Mesenchymal stem cell (in vitro differentiated cells and primary cell): ENCODE measurements around the gene SLC17A5.

Experiments used
- DNase-seq: peaks from one replicate; pipeline ENCODE4 v3.0.0-alpha.2; 2013
- H2AFZ ChIP-seq: one replicate; pipeline ENCODE4 v1.6.1; 2013; ENCODE audit warnings: low read depth, mild to moderate bottlenecking, control low read depth, inconsistent platforms, low read length, moderate library complexity
- H2AK5ac ChIP-seq: 2 replicates; pipeline ENCODE4 v1.6.1; 2013; ENCODE audit warnings: low read length, moderate library complexity, mild to moderate bottlenecking, inconsistent platforms; ENCODE audit not compliant: severe bottlenecking
- H2BK120ac ChIP-seq: one replicate; pipeline ENCODE4 v1.6.1; 2013; ENCODE audit warnings: low read depth, mild to moderate bottlenecking, inconsistent platforms, low read length, moderate library complexity
- H2BK12ac ChIP-seq, 2 experiments: one replicate each; pipeline ENCODE4 v1.6.1; 2013; ENCODE audit warnings: inconsistent platforms in 2 of 2, low read length in 2 of 2, mild to moderate bottlenecking in 2 of 2, moderate library complexity in 2 of 2, control low read depth in 1 of 2
- H2BK15ac ChIP-seq: one replicate; pipeline ENCODE4 v1.6.1; 2013; ENCODE audit warnings: mild to moderate bottlenecking, low read depth, inconsistent platforms; ENCODE audit not compliant: poor library complexity, severe bottlenecking
- H2BK5ac ChIP-seq: 2 replicates; pipeline ENCODE4 v1.6.1; 2013; ENCODE audit warnings: low read depth, mild to moderate bottlenecking, low read length, control low read depth, inconsistent platforms; ENCODE audit not compliant: poor library complexity, severe bottlenecking
- H3K14ac ChIP-seq, 2 experiments: one replicate each; pipeline ENCODE4 v1.6.1; 2013; ENCODE audit warnings: inconsistent platforms in 2 of 2, low read length in 2 of 2, control low read depth in 1 of 2, mild to moderate bottlenecking in 1 of 2, moderate library complexity in 1 of 2
- H3K18ac ChIP-seq, 2 experiments: one replicate each; pipeline ENCODE4 v1.6.1; 2013; ENCODE audit warnings: inconsistent platforms in 2 of 2, low read length in 2 of 2, control low read depth in 1 of 2, low read depth in 1 of 2, mild to moderate bottlenecking in 1 of 2
- H3K23ac ChIP-seq, 2 experiments: one replicate each; pipeline ENCODE4 v1.6.1; 2013; ENCODE audit warnings: inconsistent platforms in 2 of 2, low read length in 2 of 2, mild to moderate bottlenecking in 2 of 2, moderate library complexity in 2 of 2, control low read depth in 1 of 2
- H3K27ac ChIP-seq: 2 replicates; pipeline ENCODE4 v1.5.1; 2013; ENCODE audit warnings: mild to moderate bottlenecking, moderate library complexity, low read length, control low read depth, inconsistent platforms; ENCODE audit not compliant: poor library complexity, severe bottlenecking
- H3K27me3 ChIP-seq, 2 experiments: 2 replicates each; pipeline versions ENCODE4 v1.6.1 to v1.7.0; 2013; ENCODE audit warnings: low read length in 2 of 2, mild to moderate bottlenecking in 2 of 2, moderate library complexity in 2 of 2, control low read depth in 1 of 2, inconsistent platforms in 1 of 2; ENCODE audit not compliant: control insufficient read depth in 1 of 2, insufficient read depth in 1 of 2
- H3K36me3 ChIP-seq, 2 experiments: 2 replicates each; pipeline versions ENCODE4 v1.6.1 to v1.7.0; 2013; ENCODE audit warnings: low read length in 2 of 2, control low read depth in 1 of 2, inconsistent platforms in 1 of 2, low read depth in 1 of 2, mild to moderate bottlenecking in 1 of 2; ENCODE audit not compliant: insufficient read depth in 2 of 2, control insufficient read depth in 1 of 2
- H3K4ac ChIP-seq, 2 experiments: one replicate each; pipeline ENCODE4 v1.6.1; 2013; ENCODE audit warnings: inconsistent platforms in 2 of 2, low read length in 2 of 2, mild to moderate bottlenecking in 2 of 2, moderate library complexity in 2 of 2, control low read depth in 1 of 2, low read depth in 1 of 2
- H3K4me1 ChIP-seq: 2 replicates; pipeline ENCODE4 v1.6.1; 2013; ENCODE audit warnings: low read depth, low read length, control low read depth; ENCODE audit not compliant: control insufficient read depth, insufficient read depth
- H3K4me2 ChIP-seq: 2 replicates; pipeline ENCODE4 v1.6.1; 2013; ENCODE audit warnings: low read length, mild to moderate bottlenecking, inconsistent platforms; ENCODE audit not compliant: poor library complexity, severe bottlenecking
- H3K4me3 ChIP-seq, 2 experiments: 2 replicates each; pipeline versions ENCODE4 v1.5.1 to v1.7.0; 2013; ENCODE audit warnings: low read length in 2 of 2, mild to moderate bottlenecking in 2 of 2, control low read depth in 1 of 2, low read depth in 1 of 2; ENCODE audit not compliant: insufficient read depth in 1 of 2
- H3K79me1 ChIP-seq: replicated peaks from 2 replicates; pipeline ENCODE4 v1.6.1; 2013; ENCODE audit warnings: mild to moderate bottlenecking, control low read depth, low read length, inconsistent platforms; ENCODE audit not compliant: poor library complexity, severe bottlenecking
- H3K9ac ChIP-seq: 2 replicates; pipeline ENCODE4 v1.7.0; 2013; ENCODE audit warnings: mild to moderate bottlenecking, low read length, moderate library complexity
- H3K9me3 ChIP-seq: 2 replicates; pipeline ENCODE4 v1.7.0; 2013; ENCODE audit warnings: mild to moderate bottlenecking, low read length; ENCODE audit not compliant: control insufficient read depth
- H4K8ac ChIP-seq: one replicate; pipeline ENCODE4 v1.6.1; 2013; ENCODE audit warnings: inconsistent platforms, mild to moderate bottlenecking, low read length, moderate library complexity
- H4K91ac ChIP-seq: one replicate; pipeline ENCODE4 v1.6.1; 2013; ENCODE audit warnings: mild to moderate bottlenecking, low read length, inconsistent platforms
- WGBS: methylation state at CpG from one replicate; pipeline ENCODE4 v1.1.7; 2013; ENCODE audit warnings: mixed read lengths; 5-methylcytosine and 5-hydroxymethylcytosine counted together

Gene SLC17A5

DNA sequence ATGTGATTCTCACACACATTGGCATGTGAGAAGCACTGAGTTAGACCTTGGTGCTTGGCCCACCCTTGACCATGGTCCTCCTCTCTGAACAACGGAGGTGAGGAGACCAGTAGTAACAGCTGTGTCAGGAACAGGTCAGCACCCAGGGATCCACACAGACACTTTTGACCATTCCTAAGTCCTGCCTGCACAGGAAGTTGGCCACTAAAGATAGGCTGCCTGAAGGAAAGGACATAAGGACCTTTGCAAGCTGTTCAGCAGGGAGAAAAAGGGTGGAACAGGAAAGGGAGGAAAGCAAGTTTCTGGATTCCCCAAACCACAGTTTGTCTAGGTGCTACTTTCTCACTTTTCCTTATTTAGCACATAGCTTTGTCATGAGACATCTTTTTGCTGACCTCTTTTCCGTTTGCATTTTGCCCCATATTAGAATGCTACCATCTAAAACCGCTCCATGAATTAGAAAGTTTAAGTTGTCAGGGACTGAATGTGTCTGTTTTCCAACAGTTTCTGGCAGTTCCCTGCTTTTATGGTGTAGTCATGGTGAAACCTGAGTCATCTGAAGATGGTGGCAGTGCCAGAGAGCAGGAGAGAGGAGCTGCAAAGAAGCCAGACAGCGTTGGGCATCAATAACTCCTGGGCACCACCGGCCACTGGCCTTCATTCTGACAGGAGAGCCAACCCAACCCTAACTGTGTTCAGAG, 41.1 kb upstream of the SLC17A5 start:
- Histone ChIP-seq H3K9ac (peak overlapping the region; percentile 98), H3K9me3 (no peaks in the 10 kb centered on the region), H4K8ac (peak overlapping the region; percentile 71), H3K4me2 (no peak overlapping the region), H3K36me3 (peaks cover 0 to 25% of the 10 kb centered on the region in 2 experiments), H3K4ac (peak overlapping the region in 1 of 2 experiments; percentile 77), H2BK120ac (peak overlapping the region; percentile 23), H3K23ac (no peak overlapping the region), H4K91ac (peak overlapping the region; percentile 70), H3K27ac (peak overlapping the region; percentile 98), H2BK12ac (peak overlapping the region; percentile 69 to 91), H2AFZ (peak overlapping the region; percentile 6), H2AK5ac (peak overlapping the region; percentile 13), H2BK5ac (no peak overlapping the region), H3K14ac (peak overlapping the region in 1 of 2 experiments; percentile 9), H3K4me1 (peaks cover 8% of the 10 kb centered on the region), H3K18ac (peak overlapping the region; percentile 65 to 79), H3K79me1 (peaks cover 11% of the 10 kb centered on the region), H2BK15ac (no peak overlapping the region), H3K4me3 (peak overlapping the region in 1 of 2 experiments; percentile 88), H3K27me3 (no peaks in the 10 kb centered on the region)
- WGBS = 60% methylated on average over 5 of the region's 5 CpGs
- DNase-seq = peak; percentile 84

DNA sequence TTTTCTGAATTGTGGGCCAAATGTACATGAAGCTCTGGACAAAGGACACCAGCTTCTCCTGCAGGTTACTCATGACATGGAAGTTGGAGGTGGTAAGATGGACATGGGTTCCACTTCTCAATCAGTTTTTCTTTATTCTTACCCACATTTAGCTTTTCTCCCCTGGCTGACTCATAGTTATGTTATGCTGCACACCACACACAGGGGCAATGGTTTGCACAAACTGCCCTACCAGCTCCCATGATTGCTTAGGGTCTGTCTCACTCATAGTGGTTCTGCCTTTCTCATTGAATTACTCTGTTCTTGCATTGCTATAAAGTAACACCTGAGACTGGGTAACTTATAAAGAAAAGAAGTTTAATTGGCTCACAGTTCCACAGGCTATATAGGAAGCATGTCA, 37.7 kb upstream of the SLC17A5 start:
- H3K79me1 ChIP-seq = peaks cover 3% of the 10 kb centered on the region
- no peak overlapping the region for H3K18ac ChIP-seq
- H2BK120ac ChIP-seq = no peak overlapping the region
- no peak overlapping the region for H3K14ac ChIP-seq
- H2AK5ac ChIP-seq = no peak overlapping the region
- H3K9me3 ChIP-seq = no peaks in the 10 kb centered on the region
- H4K91ac ChIP-seq = no peak overlapping the region
- no peak overlapping the region for H2BK15ac ChIP-seq
- H3K4me1 ChIP-seq = peaks cover 8% of the 10 kb centered on the region
- no peaks in the 10 kb centered on the region for H3K27me3 ChIP-seq
- no peaks in the 10 kb centered on the region for H3K36me3 ChIP-seq
- no peak overlapping the region for H2AFZ ChIP-seq
- DNase-seq = peak; percentile 31
- no peak overlapping the region for H3K4me3 ChIP-seq
- no peak overlapping the region for H3K4me2 ChIP-seq
- H3K23ac ChIP-seq = no peak overlapping the region
- no peak overlapping the region for H2BK5ac ChIP-seq
- no peak overlapping the region for H4K8ac ChIP-seq
- H3K4ac ChIP-seq = no peak overlapping the region
- no peak overlapping the region for H3K9ac ChIP-seq
- peak overlapping the region in 1 of 2 experiments; percentile 18 for H2BK12ac ChIP-seq
- no peak overlapping the region for H3K27ac ChIP-seq

DNA sequence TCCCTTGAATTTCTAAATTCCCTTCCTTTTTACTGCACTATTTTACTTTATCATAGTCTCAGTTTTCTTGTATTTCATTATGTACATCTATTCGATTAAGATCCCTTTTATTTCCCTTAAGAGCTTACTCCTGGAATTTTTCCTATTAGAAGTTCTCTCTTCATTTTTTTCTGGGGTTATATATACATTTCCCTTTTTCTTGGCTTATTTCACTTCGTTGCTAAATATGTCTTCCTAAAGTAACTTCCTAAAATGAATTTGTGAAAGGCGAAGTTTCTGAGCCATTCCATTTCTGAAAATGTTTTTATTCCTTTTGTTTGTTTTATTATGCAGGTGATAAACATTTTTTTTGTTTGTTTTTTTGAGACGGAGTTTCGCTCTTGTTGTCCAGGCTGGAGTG, 36.3 kb upstream of the SLC17A5 start:
- H2BK15ac ChIP-seq = no peak overlapping the region
- H3K36me3 ChIP-seq = no peaks in the 10 kb centered on the region
- H3K9ac ChIP-seq = no peak overlapping the region
- H3K4me3 ChIP-seq = no peak overlapping the region
- no peak overlapping the region for H4K8ac ChIP-seq
- no peaks in the 10 kb centered on the region for H3K9me3 ChIP-seq
- H2BK12ac ChIP-seq = no peak overlapping the region
- H4K91ac ChIP-seq = no peak overlapping the region
- no peak for DNase-seq
- H3K4me2 ChIP-seq = no peak overlapping the region
- H3K27ac ChIP-seq = no peak overlapping the region
- peaks cover 6% of the 10 kb centered on the region for H3K4me1 ChIP-seq
- H2AK5ac ChIP-seq = no peak overlapping the region
- no peak overlapping the region for H3K14ac ChIP-seq
- H3K79me1 ChIP-seq = peaks cover 3% of the 10 kb centered on the region
- no peak overlapping the region for H2BK120ac ChIP-seq
- H3K18ac ChIP-seq = no peak overlapping the region
- WGBS = 97% methylated on average over 3 of the region's 5 CpGs
- no peak overlapping the region for H2AFZ ChIP-seq
- H3K27me3 ChIP-seq = no peaks in the 10 kb centered on the region
- H3K23ac ChIP-seq = no peak overlapping the region
- no peak overlapping the region for H3K4ac ChIP-seq
- no peak overlapping the region for H2BK5ac ChIP-seq

- no peak overlapping the region for H3K4me2 ChIP-seq
- H3K4me1 ChIP-seq = peaks cover 3% of the 10 kb centered on the region
- 96% methylated on average over 1 of the region's 1 CpG for WGBS
- no peak overlapping the region for H3K14ac ChIP-seq
- H2BK5ac ChIP-seq = no peak overlapping the region
- no peak overlapping the region for H3K18ac ChIP-seq
- no peak overlapping the region for H2BK120ac ChIP-seq
- no peak overlapping the region for H4K91ac ChIP-seq
- no peak for DNase-seq
- H3K27ac ChIP-seq = no peak overlapping the region
- H3K9me3 ChIP-seq = no peaks in the 10 kb centered on the region
- no peak overlapping the region for H3K9ac ChIP-seq
- no peak overlapping the region for H3K23ac ChIP-seq
- peaks cover 3% of the 10 kb centered on the region for H3K79me1 ChIP-seq
- H4K8ac ChIP-seq = no peak overlapping the region
- no peak overlapping the region for H2BK15ac ChIP-seq
- no peaks in the 10 kb centered on the region for H3K27me3 ChIP-seq
- no peak overlapping the region for H2BK12ac ChIP-seq
- H2AFZ ChIP-seq = no peak overlapping the region
- H3K4me3 ChIP-seq = no peak overlapping the region
- H3K4ac ChIP-seq = no peak overlapping the region
- no peak overlapping the region for H2AK5ac ChIP-seq
- no peaks in the 10 kb centered on the region for H3K36me3 ChIP-seq
These were observed 34.6 kb upstream of the SLC17A5 start for GRCh38 chr6:73688351-73688750.
